ENCODE measurements around the gene MS4A4A.

DNA sequence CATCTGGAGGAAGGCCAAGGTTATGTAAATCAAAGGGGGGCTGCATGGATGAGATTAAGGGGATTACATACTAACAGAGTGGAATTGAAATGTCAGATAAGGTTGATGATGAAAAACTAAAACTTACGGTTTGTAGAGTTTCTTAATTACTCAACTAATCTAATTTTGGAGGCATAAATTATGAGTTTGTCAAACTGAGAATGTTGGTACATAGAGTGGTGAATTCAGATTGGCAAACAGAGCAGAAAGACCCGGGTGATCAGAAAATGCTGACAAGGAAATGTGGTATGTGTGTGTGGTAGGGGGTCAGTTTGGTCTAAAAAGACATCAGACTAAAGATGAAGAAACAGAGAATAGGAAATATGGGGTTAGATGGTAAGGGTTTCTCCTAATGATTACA lies 57.6 kb downstream of the MS4A4A start:
- TF ChIP-seq, protein P1, sequence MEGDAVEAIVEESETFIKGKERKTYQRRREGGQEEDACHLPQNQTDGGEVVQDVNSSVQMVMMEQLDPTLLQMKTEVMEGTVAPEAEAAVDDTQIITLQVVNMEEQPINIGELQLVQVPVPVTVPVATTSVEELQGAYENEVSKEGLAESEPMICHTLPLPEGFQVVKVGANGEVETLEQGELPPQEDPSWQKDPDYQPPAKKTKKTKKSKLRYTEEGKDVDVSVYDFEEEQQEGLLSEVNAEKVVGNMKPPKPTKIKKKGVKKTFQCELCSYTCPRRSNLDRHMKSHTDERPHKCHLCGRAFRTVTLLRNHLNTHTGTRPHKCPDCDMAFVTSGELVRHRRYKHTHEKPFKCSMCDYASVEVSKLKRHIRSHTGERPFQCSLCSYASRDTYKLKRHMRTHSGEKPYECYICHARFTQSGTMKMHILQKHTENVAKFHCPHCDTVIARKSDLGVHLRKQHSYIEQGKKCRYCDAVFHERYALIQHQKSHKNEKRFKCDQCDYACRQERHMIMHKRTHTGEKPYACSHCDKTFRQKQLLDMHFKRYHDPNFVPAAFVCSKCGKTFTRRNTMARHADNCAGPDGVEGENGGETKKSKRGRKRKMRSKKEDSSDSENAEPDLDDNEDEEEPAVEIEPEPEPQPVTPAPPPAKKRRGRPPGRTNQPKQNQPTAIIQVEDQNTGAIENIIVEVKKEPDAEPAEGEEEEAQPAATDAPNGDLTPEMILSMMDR (conservative IDR thresholded peaks at IDR 0.05; ENCODE audit: low read length): no peak
- no peak for TF ChIP-seq EZH2phosphoT487 (IDR thresholded peaks at IDR 0.05; ENCODE audit: borderline replicate concordance)

Measured in Loucy (cell line).